D341Med (cell line): ENCODE data around the gene DRG2.

ENCODE experiments used
- DNase-seq: peaks from one replicate; pipeline ENCODE4 v3.0.0; 2012; ENCODE audit warnings: low spot score

DRG2 gene

DNA sequence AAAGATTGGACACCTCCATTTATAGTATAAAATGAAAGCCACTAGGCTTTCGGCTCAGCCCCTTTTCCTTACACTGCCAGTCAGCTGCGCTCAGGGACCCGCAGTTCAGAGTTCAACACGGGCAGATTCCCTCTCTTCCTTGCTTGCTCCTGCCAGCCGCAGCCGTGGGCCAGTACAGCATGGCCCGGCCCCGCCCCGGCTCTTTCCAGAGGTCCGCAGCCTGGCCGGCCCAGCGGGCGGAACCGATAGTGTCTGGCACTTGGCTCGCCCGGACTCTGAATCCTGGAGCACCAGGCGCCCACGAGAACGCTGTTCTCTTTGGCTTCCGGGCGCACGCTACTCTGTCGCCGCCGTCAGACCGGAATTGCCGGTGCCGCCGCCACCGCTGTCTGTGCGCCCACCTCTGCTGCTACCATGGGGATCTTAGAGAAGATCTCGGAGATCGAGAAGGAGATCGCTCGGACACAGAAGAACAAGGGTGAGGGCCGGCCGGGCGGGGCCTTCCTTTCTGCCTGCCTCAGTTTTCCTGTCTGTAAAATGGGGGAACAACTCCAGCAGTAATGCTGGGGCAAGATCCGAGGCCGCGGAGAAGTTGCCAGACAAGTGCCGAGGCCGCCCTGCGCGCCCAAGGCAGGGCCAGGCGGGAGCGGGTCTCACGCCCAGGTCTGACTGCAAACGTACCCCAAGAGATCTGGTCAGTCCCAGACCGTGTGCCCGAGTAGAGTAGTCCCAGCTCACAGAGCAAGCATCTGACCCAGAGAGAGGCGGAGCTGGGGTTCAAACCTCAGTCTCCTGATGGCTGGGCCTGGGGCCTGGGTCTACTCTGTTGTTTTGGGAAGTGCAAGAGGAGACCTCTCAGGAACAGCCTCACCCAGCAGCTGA is at the start of gene DRG2:
TSS of gene DRG2 (plus strand) at position 339 of the 882 bp plus-strand sequence. CDS start at position 415, 76 bp downstream.
- peak; percentile 88 for DNase-seq

DNA sequence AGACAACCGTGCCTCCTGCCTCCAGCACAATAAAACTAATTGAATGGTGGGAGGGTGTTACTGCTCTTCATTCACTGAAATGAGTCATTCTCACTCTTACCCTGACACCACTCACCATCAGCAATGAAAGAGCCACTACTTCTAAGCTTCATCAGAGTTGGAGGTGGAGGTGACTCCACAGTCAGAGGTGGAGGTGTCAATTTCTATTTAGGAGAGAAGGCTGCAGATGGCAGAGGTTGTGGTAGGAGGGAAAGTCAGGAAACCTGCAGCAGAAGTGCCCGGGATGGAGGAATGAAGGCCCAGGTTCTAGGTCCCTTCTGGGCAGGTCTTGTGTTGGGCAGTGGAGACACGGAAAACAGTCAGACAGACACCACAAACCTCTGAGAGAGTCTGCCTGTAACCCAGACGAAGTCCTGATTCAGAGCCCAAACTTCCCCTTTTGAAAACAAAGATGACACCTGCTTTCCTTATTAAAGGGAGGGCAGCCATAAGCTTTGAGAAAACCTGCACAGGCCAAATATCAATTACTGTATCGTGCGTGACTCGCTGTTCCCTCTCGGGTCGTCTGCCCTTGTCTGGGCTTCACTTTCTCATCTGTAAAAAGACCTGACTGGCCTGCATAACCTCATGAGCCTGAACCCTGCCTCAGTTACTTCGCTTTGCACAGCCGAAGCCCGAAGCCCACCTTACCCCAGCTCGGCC is 49.4 kb upstream of the DRG2 start:
- DNase-seq: no peak

DNA sequence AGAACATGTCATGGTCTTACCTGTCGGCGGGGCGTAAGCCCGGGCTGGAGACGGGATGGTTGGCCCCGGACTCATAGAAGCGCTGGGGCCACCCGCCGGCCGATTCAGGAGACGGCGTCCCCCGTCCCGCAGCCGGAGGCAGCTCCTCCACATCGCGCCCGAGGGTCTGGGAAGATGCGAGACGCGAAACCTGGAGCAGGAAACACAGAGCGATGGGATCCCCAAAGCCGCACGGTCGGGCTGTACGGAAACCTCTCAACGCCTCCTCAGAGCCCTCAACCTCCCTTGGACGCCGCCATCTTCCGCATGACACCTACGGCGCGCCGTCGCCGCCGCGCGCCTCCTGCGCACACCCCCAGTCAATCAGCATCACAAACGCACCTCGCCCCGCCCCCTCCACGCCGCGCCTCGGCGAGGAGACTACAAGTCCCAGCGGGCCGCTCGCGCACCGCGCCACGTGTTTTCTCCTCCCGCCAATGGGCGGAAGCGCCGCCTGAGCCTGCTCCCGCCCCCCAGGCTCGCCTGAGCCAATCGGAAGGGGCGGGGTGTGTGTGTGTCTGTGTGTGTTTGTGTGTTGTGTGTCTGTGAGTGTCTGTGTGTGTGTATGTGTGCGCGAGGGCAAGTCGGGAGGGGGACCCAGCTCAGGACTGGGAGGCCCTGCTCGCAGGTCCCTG is 48.8 kb upstream of the DRG2 start, which contains the start of the genes ATPAF2 and GID4:
TSS of gene ATPAF2 (minus strand) at position 308 of the 674 bp plus-strand sequence. CDS start at position 153, 155 bp downstream.
TSS of gene GID4 (plus strand) at position 548 of the 674 bp plus-strand sequence. CDS start at position 605, 57 bp downstream.
- peak; percentile 95 for DNase-seq

DNA sequence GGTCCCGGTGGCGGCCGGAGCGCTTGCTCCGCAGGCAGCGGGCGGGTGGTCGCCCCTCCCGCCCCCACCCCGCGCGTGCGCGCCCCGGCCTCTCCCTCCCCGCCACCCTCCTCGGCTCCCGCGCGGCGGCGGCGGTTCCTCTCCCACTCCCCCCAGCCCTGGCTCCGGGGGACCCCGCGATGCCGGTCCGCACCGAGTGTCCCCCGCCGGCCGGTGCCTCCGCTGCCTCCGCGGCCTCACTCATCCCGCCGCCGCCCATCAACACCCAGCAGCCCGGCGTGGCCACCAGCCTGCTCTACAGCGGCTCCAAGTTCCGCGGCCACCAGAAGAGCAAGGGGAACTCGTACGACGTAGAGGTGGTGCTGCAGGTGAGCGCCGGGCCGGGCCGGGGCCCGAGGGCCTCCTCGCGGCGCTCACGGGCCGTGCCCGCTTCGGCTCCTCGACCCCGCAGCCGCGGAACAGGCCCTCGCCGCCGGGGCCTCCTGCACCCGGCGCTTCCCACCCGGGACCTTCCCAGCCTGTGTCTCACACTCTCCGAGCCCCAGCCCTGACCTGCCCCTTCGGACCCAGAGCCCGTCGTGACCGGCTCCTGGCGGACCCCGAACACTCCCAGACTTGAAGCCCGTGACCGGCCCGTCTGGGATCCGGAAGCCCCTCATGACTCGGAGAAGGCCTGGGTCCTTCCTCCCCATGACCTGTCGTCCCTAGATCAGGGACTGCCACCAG is 48.0 kb upstream of the DRG2 start:
- peak; percentile 83 for DNase-seq

GRCh38 chr17:18040261-18040858 is 47.4 kb upstream of the DRG2 start:
- DNase-seq: no peak

GRCh38 chr17:18041776-18042175 is 46.0 kb upstream of the DRG2 start:
- DNase-seq: no peak

- DNase-seq: no peak
These were observed 44.8 kb upstream of the DRG2 start for GRCh38 chr17:18042983-18043382.

GRCh38 chr17:18043491-18043890 is 44.3 kb upstream of the DRG2 start:
- DNase-seq: no peak

DNA sequence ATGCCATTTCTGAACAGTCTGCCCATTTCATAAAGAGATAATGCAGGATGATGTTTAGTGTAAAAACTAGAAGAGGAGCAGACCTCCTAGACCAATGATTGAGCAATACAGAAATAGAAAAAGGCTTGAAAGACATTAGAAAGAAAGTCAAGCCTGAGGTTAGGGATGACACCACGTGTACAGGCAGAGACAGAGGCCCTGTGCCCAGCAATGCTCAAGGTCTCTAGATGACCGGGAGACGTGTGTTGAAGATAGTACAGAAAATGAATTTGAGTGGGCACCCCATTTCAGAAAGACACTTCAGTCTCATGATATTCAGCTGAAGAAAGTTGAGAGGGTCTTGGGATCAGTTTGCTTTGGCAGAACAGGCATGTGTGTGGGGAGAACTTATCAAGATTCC is 43.1 kb upstream of the DRG2 start:
- DNase-seq: no peak

DNA sequence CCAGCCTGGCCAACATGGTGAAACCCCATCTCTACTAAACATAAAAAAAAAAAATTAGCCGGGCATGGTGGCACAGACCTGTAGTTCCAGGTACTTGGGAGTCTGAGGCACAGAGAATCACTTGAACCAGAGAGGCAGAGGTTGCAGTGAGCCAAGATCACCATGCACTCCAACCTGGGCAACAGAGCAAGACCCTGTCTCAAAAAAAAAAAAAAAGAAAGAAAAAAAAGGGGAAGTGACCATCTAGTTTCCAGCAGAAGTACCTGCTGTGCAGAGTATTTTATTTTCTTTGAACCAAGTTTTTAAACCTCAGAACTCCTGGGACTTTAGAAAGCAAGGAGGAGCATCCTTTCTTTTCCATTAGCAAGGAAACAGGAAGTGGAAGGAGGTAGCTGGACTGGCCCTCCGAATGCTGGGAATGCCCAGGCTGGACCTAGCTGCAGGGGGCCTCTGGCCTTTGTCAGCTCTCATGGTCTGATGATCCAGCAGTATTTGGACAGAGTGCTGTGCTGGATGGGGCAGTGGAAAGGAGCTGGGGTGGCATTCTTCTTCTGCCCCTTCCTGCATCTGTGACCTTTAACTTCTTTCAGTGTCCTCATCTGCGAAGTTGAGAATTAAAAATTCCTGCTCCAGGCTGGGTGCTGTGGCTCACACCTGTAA is 41.9 kb upstream of the DRG2 start:
- DNase-seq: no peak

GRCh38 chr17:18055597-18055996 is 32.2 kb upstream of the DRG2 start:
- DNase-seq: no peak

- no peak for DNase-seq
These were observed 31.5 kb upstream of the DRG2 start for GRCh38 chr17:18056214-18056613.

- DNase-seq: no peak
These were observed 28.5 kb upstream of the DRG2 start for GRCh38 chr17:18059283-18059682.

GRCh38 chr17:18064053-18064452 is 23.7 kb upstream of the DRG2 start:
- DNase-seq: no peak

DNA sequence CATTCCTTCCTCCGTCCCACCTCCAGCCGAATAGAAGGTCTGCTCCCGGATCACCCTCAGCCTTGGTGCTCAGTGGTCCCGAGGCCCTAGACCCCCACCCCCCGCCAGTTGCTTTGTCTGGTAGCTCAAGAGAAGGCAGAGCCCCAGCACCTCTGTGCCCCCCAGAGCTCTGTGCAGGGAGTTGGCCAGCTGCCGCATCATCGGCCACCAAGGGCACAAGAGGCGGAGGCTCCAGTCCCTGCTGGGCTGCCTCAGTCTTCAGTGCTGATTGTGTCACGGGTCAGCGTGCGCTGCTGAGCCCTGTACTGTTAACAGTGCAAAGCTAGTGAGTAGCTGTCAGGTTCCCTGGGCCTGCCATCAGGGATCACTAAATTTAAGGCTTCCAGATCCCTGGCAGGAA is 22.2 kb upstream of the DRG2 start:
- no peak for DNase-seq

GRCh38 chr17:18066866-18067265 is 20.9 kb upstream of the DRG2 start:
- no peak for DNase-seq

DNA sequence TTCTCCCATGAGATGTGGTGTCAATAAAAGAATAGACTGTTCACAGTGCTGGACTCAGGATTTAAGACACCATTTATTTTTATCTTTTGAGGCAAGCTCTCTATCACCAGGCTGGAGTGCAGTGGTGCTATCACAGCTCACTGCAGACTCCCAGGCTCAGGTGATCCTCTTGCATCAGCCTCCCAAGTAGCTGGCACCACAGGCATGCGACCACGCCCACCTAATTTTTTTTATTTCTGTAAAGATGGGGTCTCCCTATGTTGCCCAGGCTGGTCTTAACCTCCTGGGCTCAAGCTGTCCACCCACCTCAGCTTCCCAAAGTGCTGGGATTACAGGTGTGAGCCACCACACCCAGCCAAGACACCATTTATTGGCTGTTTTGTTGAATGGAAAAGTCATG is 18.6 kb upstream of the DRG2 start:
- DNase-seq: no peak

DNA sequence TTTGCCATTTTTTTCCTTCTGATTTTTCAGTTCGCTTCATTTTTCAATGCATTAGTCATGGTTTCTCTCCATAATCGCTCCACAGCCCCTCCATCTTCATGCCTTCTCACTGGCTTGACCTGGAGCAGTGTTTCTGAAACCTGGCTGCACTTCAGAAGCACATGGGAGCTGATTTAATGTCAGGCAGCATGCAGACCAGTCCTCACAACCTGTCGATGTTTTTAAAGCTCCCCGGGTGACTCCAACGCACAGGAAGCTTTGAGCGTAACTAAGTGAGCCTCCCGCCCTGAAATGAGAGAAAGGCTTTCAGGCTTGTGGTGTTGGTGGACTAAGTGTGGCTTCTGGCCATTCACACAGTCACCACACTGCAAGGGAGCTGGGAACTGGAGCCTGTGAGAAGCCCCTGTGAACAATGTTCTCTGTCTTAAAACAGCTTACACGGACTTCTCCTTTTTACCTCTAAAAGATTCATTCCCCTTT is 16.8 kb upstream of the DRG2 start:
- no peak for DNase-seq

- DNase-seq: no peak
These were observed 16.0 kb upstream of the DRG2 start for GRCh38 chr17:18071751-18072150.

DNA sequence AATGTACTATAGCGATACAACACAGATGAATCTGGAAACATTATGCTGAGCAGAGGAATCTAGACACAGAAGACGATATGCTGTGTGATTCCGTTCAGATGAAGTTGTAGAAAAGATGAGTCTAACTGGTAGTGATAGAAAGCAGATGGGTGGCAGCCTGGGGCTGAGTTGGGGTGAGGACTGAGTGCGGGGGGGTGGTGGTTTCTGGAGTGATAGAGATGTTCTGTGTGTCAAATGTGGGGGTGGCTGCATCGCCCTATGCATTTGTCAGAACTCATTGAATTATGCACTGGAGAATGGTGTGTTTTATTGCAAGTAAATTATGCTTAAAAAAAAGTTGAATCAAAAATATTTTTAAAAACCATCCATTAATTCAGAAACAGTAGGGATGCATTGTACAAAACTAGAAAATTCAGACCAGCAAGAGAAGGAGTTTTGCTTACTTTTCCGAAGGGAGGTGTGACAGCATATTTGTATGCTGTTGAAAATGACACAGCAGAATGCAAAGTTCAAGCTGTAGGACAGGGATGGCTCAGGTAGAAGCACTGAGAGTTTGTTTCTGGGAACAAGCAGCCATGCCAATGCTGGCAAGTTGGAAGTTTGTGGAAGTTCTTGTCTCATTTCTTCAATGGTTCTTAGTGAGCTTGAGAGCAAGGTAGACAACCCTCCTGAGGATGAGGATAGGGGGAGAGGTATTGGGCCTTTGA is 13.0 kb upstream of the DRG2 start:
- DNase-seq: no peak
